ENCODE measurements around the gene PXDN.
"Not testable (repeated sequence)": the region's sequence is repeated elsewhere in the genome, so short reads cannot be mapped to it uniquely, and the experiment has no call there.

Gene PXDN

DNA sequence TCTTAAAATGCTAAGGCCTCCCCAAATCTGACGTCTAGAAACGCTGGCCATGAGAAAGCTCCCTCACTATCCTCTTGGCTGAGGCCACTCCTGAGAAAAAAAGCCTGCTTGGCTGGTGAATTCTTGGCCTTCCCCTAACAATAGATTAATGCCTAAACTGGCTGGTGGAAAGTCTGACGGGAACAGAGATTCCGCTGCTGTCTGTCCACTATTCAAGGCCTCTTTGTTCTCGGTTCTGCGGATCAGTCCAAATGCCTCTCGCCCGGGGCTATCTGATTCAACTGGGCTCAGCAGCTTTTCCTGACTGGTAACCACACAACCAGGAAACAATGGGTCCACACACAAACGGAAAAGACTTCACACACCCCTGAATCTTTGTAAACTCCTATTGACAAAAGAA, 27.2 kb downstream of the PXDN start:
- no peak for DNase-seq

DNA sequence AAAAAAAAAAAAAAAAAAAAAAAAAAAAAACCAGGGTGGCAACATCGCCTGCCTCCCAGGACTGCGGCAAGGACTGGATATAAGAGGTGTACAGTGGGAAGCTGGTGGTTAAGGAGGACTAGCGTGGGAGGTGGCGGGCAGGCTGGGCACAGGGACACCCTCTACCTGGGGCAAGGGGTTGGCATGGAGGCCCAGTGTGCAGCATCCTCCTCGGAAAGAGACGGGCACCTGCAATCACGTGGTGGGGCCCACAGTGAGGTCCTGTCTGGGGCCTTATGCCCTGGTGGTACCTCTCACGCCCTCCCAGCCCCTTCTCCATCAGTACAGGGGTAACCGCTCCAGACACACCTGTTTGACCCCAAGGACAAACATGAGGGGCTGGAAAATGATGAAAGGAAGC, 27.9 kb downstream of the PXDN start:
- DNase-seq = no peak

DNA sequence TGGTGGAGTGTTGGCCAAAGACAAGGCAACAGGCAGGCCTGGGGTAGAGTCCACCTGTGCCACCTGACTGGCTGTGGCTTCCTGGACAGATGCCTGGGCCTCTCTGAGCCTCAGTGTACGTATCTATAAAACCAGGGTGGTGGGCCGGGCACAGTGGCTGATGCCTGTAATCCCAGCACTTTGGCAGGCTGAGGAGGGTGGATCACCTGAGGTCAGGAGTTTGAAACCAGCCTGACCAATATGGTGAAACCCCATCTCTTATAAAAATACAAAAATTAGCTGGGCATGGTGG, 28.4 kb downstream of the PXDN start:
- not testable (repeated sequence) for DNase-seq

DNA sequence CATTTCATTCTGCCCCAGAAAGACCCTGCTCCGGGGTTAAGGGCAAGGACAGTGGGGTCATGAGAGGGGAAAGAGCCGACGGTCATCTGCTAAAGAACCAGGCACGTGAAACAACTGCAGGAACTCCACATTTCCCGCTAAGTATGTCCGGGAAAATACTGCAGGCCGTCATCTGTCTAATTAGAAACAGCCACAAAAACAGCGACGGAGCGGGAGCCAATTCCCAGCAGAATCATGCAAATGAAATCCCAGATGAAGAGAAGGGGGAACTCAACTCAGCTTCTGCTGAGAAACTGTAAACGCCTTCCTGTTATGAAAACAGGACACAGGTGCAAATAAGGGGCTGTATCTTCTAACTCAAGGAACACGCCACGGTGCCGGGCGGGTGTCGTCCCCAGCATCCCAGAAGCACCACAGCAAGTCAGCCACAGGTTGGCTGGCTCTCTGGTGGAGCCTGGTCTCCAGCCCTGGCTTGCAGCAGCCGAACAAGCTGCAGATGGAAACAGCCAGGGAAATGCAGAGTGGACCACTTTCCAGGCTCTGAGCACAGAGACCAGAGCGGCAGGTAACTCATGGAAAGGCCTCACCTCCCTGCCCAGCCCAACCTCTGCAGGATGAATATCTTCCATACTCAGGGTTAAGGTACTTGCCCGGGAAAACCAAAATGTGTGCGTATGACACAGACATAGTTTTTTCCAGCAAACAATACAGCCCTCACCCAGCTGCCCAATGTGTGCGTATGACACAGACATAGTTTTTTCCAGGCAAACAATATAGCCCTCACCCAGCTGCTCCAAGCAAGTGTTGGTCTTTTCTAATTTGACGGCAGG, 28.9 kb downstream of the PXDN start:
- no peak for DNase-seq

DNA sequence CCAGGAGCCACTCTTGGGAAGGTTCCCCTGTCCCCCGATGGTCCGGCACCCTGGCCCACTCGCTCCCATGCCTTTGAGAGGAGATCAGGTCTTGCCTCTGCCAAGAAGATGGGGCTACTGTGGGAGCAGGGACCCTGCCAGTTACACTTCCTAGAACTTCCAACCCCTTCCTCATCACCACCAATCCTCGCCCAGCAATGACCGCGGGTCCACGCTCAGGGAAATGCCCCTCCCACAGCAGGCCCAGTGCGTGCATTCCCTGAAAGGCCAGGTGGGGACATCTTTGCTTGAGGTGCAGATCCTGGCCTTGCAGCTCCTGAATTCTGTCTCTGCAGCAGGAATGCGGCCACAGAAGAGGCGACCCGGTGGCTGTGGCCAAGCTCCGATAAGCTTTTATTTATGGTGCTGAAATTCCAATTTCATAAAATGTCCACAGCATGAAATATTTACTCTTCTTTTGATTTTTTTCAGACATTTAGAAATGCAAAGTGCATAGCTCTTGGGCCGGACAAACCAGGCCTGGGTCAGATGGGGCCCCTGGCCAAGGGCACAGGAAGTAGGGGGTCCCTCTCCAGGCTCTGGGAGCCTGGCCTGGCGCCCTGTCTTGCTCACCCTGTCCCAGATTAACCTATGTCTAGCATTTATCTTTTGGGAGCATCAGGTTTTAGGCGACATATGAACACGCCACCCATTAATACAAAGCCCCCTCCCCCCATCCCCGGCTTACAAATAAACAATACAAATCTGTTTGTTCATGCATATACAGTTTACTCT, 29.8 kb downstream of the PXDN start:
- no peak for DNase-seq

DNA sequence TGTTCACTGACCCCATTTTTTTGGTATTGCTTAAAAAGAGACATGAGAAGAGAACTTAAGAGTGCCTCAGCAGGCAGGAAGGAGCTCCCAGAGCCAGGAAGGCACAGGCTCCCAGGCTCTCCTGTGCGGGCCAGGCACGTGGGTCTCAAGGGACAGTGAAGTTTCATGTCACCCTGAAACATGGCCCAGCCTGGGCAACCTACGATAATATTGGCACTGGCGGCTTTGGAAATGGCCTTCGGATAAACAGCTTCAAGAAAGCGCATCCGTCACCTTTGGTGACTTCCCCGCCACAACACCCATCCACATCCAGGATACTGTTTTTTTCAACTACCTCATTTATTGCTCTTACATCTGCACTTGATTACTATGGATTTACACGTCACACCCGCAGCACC, 30.5 kb downstream of the PXDN start:
- no peak for DNase-seq

DNA sequence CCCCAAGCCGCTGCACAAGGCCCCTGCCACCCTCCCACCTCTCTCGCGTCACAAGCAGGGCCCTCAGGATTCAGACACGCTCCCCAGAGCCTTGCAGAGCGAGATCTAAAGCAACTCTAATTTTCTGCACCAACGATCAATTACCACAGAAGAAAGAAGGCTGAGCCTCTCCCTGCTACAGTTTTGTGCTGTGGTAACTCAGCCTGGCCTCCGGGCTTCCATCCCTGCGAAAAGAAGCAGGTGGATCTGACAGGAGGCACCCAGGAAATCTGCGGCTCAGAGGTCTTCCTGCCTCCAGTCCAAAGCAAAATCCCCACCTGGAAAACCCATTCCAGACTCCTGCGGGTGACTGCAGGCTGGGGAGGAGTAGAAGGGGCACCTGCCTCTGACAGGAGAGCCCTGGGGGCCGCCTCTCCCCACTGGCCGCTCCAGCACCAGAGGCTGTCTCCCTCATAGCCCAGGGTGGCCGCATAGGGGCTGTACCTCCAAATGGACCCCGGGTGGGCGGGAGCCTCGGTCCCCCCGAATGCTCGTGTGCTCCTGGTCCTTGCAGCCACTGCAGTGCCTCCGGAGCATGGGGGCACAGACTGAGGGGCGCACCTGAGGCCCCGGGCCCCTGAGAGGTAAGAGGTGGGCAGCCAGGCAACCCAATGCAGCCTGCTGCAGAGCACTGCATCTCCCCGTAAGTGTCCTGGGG, 31.0 kb downstream of the PXDN start:
- DNase-seq = peak; percentile 28

DNA sequence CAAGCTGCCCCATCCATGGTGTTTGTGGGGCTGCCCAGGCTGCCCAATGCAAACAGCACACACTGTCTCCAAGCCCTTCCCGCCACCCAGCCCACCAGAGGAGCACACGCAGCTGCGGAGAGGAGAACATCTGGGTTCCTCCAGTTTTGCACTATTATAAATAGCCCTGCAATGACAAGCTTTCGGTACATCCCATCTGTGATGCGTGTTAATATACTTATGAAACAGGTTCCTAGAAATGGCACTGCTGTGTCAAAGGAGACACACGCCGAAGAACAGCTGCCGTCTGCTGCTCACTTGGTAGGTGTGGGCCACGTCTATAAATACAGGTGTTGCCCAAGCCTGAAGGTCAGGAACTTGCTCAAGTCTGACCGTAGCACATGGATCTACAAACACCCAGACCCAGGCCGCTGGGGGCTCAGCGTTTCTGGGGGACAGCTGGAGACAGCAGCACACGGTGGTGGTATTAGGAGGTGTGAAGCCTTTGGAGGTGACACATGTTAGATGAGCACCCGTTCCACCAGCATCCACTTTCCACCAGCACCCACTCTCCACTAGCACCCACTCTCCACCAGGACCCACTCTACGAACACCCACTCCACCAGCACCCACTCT, 34.3 kb downstream of the PXDN start:
- DNase-seq = no peak

DNA sequence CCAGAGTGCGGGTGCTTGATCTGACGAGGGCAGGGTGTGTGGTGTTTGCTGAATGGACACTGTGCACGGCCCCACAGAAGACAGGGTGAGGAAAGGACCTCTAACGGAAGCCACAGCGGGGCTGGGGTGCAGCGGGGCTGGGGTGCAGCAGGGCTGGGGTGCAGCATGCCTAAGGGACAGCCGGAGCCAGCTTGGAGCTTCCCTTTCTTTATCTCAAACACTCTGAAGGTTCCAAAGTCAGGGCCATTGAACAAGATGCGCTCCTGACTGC, 35.0 kb downstream of the PXDN start:
- no peak for DNase-seq

DNA sequence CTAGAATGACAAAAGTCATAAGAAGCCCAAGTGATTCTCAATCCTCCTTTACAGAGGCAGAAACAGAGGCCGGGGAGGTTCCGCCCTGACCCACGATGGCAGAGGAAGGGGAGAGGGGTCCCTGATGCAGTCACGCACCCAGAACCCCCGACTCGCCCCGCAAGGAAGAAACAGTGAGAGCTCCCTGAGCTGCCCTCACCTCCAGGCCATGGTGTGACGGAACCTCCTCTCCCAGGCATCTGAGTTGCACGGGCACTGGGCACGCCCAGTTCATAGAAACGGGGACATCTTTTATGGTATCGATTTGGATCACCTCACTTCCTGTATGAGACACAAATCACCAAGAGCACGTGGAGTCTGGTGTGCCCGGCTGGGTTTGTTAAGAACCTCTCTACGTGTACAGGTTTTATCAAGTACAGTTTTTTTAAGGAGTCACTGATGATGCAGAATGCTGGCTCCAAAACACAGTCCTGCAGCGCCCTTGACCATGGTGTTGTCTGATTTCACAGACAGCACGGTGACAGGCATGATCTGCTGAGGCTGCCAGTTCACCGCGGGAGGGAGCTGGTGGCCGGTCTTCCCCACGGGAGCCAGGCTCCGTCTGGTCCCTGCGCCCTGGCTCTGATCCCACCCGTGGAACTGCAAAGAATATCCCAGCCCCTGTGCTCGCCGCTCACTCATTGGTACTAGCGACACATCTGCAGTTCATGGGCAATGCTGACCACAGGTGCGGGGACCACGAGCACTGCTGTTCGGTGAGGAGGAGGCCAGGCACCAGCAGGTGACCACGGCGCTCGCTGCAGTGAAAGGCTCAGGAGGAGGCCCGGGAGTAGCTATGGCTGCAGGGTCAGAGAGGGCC, 35.6 kb downstream of the PXDN start:
- no peak for DNase-seq

DNA sequence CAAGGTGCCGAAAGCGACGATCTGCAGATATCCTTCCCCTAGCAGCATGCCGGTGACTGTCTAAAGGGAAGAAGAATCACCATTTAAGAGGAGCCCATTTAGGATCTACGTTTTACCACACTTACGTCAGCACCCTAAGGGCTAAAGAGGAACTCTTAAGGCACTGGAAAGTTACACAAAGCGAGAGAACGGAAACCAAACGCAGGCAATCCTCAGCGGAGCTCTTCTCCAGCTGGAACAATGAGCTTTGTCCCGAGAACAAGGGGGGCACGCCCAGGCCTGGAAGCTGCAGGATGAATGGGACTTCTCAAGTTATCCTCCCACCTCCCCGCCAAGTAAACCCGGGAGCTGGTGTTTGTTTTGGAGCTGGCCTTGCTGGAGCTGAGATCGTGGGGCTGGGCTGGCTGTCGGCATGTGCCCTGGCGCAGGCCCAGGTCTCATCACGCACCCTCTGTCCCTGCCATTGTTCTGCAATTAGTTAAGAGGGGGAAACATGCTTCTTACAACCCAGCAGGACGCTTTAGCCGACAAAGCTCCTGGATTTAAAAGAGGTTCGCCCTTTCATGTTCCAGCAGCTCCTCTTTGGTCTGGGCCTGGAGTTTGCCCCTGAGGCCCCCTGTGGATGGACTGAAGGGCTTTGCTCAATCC, 36.4 kb downstream of the PXDN start:
- peak; percentile 75 for DNase-seq

DNA sequence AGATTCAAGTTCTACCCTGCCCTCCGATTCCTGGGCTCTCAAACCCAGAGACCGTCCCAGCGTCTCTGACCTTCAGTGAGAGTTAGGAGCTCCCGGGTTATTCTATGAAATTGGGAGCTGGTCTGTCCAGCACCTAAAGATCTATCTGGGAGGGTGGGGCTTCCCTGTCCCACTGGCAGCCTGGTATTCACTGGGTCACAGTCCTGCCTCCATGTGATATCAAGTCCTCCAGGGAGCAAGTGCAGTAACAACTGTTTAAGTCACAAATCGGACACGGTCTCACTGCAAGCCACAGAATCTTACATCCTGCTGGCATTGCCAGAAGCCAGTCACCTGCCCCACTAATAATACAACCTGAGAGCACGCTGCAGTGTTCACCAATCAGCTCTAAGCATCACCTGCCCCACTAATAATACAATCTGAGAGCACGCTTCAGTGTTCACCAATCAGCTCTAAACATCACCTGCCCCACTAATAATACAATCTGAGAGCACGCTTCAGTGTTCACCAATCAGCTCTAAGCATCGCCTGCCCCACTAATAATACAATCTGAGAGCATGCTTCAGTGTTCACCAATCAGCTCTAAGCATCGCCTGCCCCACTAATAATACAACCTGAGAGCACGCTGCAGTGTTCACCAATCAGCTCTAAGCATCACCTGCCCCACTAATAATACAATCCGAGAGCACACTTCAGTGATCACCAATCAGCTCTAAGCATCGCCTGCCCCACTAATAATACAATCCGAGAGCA, 38.0 kb downstream of the PXDN start:
- peak; percentile 72 for DNase-seq

DNA sequence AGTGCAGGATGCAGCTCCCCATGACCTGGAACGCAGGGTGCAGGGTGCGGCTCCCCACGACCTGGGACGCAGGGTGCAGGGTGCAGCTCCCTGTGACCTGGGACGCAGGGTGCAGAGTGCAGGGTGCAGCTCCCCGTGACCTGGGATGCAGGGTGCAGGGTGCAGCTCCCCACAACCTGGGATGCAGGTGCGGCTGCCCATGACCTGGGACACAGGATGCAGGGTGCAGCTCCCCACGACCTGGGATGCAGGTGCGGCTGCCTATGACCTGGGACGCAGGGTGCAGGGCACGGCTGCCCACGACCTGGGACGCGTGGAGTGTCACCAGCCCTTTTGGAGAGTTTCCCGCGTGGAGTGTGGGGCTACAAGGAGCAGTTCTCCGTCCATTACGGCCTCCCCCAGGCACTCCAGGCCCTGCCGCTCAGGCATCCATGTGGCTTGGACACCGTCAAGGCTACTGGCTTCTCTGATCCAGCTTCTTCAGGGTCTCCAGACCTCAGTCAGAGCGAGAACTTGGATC, 38.7 kb downstream of the PXDN start:
- no peak for DNase-seq

DNA sequence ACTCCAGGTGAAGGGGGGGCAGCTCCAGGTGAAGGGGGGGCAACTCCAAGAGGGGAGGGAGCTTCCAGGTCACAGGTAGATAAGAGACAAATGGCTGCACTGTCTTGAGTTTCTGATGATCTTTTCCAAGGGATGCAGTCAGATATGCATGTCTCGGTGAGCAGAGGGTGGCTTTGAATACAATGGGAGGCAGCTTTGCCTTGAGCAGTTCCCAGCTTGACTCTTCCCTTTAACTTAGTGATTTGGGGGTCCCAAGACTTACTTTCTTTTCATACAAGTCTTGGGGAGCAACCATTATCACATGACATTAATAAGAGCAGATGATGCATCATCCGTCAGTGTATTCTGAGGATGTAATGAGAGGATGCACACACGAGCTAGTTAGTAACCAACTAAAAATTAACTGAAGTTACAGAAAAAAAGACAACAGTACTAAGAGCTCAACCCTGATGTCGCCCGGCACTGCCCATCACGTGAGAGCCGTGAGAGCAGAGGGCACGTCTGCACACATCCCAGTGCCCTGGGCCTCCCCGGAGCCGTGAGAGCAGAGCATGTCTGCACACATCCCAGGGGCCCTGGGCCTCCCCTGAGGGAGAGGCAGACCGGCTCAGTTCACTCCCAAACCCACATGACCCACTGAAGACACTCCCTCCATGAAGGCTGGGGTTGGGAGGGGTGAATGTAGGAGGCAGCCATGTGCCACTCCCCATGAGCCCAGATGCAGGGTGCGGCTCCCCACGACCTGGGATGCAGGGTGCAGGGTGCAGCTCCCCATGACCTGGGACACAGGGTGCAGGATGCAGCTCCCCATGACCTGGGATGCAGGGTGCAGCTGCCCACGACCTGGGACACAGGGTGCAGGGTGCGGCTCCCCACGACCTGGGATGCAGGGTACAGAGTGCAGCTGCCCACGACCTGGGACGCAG, 39.4 kb downstream of the PXDN start:
- no peak for DNase-seq

DNA sequence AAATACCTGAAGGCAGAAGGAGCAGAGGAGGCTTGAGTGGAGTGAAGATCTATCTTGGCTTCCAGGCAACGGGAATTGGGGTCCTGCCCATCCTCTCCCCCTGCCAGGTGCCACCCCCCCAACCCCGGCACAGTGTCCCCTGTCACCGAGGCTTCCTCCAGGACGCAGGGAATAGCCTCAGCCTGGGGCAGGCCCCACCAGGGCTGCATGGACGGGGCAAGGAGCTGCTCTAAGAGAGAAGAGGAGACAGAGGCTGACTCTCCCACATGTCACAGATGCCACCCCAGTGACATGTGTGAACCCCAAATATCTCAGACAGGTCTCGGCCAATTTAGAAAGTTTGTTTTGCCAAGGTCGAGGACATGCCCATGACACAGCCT, 42.1 kb downstream of the PXDN start:
- no peak for DNase-seq

DNA sequence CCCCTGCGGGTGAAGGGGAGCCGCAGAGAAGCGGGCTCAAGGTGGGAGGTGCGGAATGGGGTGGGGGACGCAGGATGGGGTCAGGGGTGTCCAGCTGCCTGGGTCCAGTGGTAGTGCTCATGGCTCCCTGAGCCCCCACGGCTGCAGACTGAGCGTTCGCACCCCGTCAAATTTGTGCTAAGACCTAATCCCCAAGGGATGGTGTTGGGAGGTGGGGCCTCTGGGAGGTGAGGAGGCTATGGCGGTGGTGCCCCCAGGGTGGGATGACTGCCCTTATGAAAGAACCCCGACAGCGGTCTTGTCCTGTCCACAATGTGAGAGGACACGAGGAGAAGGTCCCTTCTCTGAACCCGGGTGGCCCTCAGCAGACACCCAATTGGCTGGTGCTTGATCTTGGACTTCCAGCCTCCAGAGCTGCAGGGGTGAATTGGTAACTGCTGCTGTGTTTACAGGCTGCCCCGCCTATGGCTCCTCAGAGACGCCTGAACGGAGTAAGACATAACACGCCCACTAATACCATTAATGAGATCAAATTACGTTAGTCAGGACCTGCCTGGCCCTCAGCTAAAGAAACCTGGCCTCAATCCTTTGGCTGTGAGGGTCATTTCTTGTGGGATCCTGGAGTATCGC, 42.6 kb downstream of the PXDN start:
- DNase-seq = no peak

DNA sequence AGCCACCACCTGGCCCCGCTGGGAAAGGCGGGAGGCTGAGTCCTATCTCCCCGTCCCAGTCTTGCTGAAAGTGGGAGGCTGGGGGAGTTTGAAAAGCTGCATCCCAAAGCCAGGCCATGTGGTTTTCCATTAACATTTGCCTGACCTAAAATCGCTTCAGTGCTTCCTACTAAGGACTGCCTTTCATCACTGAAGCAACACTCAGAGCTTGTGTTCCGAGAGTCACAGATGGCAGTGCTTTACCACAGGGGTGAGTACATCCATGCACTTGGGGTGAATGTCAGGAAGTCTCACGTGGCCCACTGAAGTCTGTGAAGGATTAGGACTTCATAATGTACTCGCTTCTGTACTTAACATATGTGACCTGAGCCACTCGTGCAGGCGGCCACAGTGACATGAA, 43.3 kb downstream of the PXDN start:
- DNase-seq = no peak

DNA sequence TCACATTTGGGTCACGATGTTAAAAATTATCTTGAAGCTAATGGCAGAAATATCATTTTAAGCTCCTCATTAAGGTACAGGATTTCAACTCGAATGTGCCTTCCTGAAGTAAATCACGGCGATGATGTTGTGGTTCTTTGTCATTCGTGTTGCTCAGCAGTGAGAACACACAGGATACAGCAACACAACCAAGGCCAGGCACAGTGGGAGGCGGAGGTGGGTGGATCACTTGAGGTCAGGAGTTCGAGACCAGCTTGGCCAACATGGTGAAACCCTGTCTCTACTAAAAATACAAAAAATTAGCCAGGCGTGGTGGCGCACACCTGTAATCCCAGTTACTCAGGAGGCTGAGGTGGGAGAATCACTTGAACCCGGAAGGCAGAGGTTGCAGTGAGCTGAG, 43.9 kb downstream of the PXDN start:
- not testable (repeated sequence) for DNase-seq

DNA sequence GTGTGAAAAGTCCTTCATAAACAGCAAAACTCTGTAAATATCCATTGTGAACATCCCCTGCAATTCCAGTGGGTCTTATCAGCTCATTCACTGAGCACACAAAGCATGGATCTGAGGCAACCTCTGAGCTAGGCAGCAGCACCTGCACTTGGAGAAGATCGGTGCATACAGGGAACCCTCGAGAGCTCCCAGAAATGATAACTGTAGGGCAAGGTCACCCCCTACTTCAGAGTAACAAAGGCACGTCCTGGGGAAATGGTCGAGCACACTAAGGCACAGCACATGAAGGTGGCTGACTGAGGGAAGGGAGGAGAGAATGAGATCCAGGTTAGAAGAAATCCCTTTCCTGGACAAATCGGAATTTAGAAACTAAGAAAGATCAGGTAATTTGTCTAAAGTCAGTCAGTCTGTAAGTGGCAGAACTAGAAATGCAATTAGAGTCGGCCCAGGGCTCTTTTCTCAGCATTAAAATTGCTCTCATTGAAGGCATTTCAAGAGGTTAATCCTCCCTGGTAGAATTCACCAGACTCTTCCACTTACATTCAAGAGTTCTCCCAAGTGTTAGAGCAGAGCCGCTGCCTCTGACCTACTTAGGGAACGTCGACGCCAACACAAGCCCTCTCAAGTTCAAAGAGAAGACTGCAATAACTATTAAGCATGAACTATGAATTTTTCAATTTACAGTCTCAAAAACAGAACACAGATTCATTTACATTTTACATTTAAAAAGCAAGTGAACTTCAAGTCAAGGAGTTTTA, 45.9 kb downstream of the PXDN start:
- peak; percentile 18 for DNase-seq

All from NCI-H1436 (cell line).